ENCODE results near the gene CNOT4. TPM values are rescaled to one million over a fixed set of nuclear protein-coding genes. Genes with fewer than 3 reads are reported as not detected.
"Not testable (repeated sequence)": the region's sequence is repeated elsewhere in the genome, so short reads cannot be mapped to it uniquely, and the experiment has no call there.

CNOT4 gene
- total and polyA plus RNA-seq, 2 of the 13 experiments (the other 11 are each of a cell fraction or from before 2014, with no cell fraction given), result 7.4 to 8.4 TPM

- H3K4me3 ChIP-seq (replicated peaks in 1 of 3; ENCODE audit: insufficient read depth in 1 of 3, low read depth in 2 of 3, low read length in 3 of 3); H2AFZ ChIP-seq (ENCODE audit: low read length); FAIRE-seq; ATAC-seq; H3K27me3 ChIP-seq (ENCODE audit: control insufficient read depth in 1 of 2, insufficient read depth in 2 of 2, low read length in 2 of 2); H3K9ac ChIP-seq (ENCODE audit: insufficient read depth, low read depth, low read length); H3K36me3 ChIP-seq (replicated peaks in 1 of 2; ENCODE audit: control insufficient read depth in 1 of 2, insufficient read depth in 2 of 2, low read length in 2 of 2); CTCF ChIA-PET (ENCODE audit: low intra/inter-chr PET ratio, low total read pairs); H3K27ac ChIP-seq (ENCODE audit: extremely low read length, insufficient read depth, low read length); in situ Hi-C loops (cut with HindIII; ENCODE audit: extremely low pct_ligation_motif_present, low pct_unique_long_range_greater_than_20kb); H3K4me1 ChIP-seq (ENCODE audit: insufficient read depth, low read length); H4K20me1 ChIP-seq (ENCODE audit: insufficient read depth, low read length); BruUV-seq (replicated peaks); DNase-seq (ENCODE audit: low spot score); H3K4me2 ChIP-seq (ENCODE audit: low read depth, low read length); H3K9me3 ChIP-seq (ENCODE audit: low read length); POLR2A ChIA-PET; intact Hi-C loops (cut with micrococcal nuclease; ENCODE audit: unreplicated experiment): not testable (repeated sequence)
- peaks cover 35% of the 10 kb centered on the region for H3K79me2 ChIP-seq (ENCODE audit: insufficient read depth, low read length)
- WGBS (ENCODE audit: low lambda C conversion rate), result 99% methylated on average over 2 of the region's 2 CpGs
Observed at GRCh38 chr7:135445266-135445665, 64.6 kb downstream of the CNOT4 start.

DNA sequence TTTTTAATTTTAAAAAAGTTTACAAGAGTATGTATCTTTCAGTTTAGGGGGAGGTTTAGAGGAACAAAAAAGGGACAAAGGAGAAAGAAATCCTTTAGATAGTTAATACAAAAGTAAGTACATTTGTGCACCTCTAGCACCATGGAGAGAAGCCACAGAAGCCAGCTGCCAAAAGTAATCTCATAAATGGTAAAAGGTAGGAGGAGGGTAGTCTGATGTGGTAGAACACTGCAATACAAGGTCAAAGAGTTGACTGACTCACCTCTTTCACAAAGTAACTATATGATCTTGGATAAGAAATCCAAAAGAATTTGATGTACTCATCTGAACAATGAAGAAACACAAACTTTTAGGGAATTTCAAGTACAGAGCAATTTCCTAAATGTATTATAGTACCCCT lies 68.1 kb downstream of the CNOT4 start:
- ATAC-seq (no peak), FAIRE-seq (no peak), DNase-seq (ENCODE audit: low spot score) (no peak)
- Histone ChIP-seq H4K20me1 (ENCODE audit: insufficient read depth, low read length) (0 out of 2 replicates have a peak, but pooled peaks cover 5% of the 10 kb centered on the region), H3K4me1 (ENCODE audit: insufficient read depth, low read length) (no peaks in the 10 kb centered on the region), H3K27me3 (ENCODE audit: control insufficient read depth in 1 of 2, insufficient read depth in 2 of 2, low read length in 2 of 2) (no peaks in the 10 kb centered on the region), H3K4me3 (replicated peaks in 1 of 3; ENCODE audit: insufficient read depth in 1 of 3, low read depth in 2 of 3, low read length in 3 of 3) (no peak overlapping the region), H3K4me2 (ENCODE audit: low read depth, low read length) (no peak overlapping the region), H3K36me3 (replicated peaks in 1 of 2; ENCODE audit: control insufficient read depth in 1 of 2, insufficient read depth in 2 of 2, low read length in 2 of 2) (peaks cover 1 to 12% of the 10 kb centered on the region in 2 experiments; a peak in 2 of 5 replicates), H3K79me2 (ENCODE audit: insufficient read depth, low read length) (peaks cover 23% of the 10 kb centered on the region), H3K27ac (ENCODE audit: extremely low read length, insufficient read depth, low read length) (no peak overlapping the region), H2AFZ (ENCODE audit: low read length) (no peak overlapping the region), H3K9me3 (ENCODE audit: low read length) (no peaks in the 10 kb centered on the region), H3K9ac (ENCODE audit: insufficient read depth, low read depth, low read length) (no peak overlapping the region)
- in situ Hi-C loops (cut with HindIII; ENCODE audit: extremely low pct_ligation_motif_present, low pct_unique_long_range_greater_than_20kb), result no loop called here
- CTCF ChIA-PET (ENCODE audit: low intra/inter-chr PET ratio, low total read pairs), result no interaction called here
- intact Hi-C loops (cut with micrococcal nuclease; ENCODE audit: unreplicated experiment), result no loop called here
- no TSS peak for BruUV-seq (replicated peaks)
- POLR2A ChIA-PET, result no interaction called here
- TF ChIP-seq SRF (IDR thresholded peaks at IDR 0.05; ENCODE audit: low read depth, low read length), result no peak
- peak; percentile 75 for TF ChIP-seq MIER2 (CRISPR knock-in tag; IDR thresholded peaks at IDR 0.05)
- peak in 1 of 2 experiments; percentile 89; a peak in 2 of 4 replicates for TF ChIP-seq REST (IDR thresholded peaks at IDR 0.05; ENCODE audit: borderline replicate concordance in 1 of 2, low read depth in 1 of 2, low read length in 2 of 2)

Measured in HepG2 (cell line).